HG03045 (cell line): ENCODE measurements around the gene CABP1.
A peak's percentile ranks its signal among the peaks of the same experiment; 100 is the strongest.
"Not testable (repeated sequence)": the region's sequence is repeated elsewhere in the genome, so short reads cannot be mapped to it uniquely, and the experiment has no call there.

Source experiments
- ATAC-seq: cut with Tn5 transposase; IDR thresholded peaks from one replicate; pipeline ENCODE4 v1.9.1; 2021; ENCODE audit warnings: mild to moderate bottlenecking, moderate library complexity; ENCODE audit not compliant: unreplicated experiment

The CABP1 gene

DNA sequence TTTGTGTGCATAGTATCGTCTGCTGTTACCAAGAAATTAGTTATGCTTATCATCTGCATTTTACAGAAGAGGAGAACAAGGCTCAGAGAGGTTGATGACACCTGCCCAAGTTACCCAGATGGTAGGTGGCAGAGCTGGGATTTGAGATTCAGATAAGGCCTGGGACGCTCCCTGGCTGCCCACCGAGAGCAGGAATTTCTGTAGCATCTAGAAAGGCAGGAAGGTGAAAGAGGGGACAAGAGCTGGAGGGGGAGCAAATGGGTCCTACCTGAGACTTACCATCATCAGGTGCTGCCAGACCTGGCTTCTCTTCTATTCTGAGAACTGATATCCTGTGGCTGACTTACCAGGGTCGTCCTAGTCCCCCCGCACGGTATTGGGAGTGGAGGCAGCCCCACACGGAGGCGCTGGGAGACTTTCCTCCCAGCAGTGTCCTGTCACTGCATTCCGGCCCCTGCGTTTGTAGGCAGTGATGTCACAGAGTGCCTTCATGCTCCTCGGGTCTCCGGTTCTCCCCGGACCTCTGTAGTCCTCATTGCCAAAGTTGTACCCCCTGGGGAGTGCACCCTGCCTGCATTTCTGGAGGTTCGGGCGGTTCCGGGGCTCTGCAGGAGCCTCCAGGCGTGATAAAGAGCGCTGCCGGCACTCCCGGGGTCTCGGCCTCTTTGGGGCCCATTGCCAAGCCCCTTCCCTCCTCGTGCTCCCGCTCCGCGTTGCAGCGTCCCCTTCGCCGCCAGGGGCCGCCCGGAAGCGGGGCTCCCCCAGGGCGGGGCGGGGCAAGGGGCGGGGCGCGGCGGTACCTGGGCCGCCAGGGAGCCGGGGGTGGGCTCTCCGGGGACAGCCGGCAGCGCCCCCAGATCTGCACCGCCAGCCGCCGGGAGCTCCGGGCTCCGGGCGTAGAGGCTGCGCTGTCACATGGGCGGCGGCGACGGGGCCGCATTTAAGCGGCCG is at the start of gene CABP1:
TSS of gene CABP1 (plus strand) at position 856 of the 951 bp plus-strand sequence. CDS start at position 916, 60 bp downstream.
- peak; percentile 66 for ATAC-seq

DNA sequence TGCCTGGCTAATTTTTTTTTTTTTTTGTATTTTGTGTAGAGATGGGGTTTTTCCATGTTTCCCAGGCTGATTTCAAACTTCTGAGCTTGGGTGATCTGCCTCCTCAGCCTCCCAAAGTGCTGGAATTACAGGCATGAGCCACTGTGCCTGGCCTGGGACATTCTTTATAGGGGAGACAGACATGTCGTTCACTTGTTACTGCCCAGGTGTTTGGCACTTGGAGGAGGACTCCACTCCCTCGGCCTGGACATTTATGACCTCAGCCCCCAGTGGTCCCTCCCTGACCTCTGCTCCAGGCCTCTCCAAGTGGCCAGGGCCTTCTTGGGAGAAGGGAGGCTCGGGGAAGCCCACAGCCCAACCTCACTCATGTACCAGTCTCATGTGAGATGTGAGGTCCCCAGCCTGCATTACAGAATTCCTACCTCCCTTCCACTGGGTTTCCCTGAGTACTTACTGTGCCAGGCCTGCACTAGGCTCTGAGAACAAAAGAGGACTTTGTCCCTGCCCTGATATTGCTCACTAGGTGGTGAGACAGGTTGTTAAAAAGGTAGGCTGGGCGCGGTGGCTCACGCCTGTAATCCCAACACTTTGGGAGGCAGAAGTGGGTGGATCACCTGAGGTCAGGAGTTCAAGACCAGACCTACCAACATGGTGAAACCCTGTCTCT is 49.6 kb upstream of the CABP1 start:
- no peak for ATAC-seq

DNA sequence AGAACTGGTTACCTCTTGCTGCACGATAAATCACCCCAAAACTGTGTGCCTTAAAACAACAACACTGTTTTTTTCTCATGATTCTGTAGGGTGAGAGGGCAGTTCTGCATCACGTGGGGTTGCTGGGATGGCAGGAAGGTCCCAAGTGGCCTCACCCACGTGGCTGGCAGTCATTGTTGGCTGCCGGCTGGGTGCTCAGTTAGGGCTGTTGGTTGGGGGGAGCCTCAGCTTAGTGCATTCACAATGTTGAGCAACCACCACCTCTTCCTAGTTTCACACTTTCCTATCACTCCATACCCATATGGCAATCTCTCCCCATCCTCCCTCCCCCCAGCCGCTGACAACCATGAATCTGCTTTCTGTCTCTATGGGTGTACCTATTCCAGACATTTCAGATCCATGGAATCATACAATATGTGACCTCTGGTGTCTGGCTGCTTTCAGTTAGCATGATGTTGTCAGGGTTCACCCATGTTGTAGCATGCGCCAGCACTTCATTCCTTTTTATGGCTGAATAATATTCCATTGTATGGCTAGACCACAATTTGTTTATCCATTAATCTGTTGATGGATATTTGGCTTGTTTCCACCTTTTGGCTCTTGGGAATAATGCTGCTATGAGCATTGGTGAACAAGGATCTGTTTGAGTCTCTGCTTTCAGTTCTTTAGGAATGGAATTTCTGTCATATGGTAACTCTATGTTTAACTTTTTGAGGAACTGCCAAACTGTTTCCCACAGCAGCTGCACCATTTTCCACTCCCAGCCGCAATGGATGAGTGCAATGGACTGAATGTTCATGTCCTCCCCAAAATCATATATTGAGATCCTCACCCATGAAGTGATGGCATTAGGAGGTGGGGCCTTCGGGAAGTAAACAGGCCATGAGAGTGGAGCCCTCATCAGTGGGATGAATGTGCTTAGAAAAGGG is 48.0 kb upstream of the CABP1 start:
- no peak for ATAC-seq

DNA sequence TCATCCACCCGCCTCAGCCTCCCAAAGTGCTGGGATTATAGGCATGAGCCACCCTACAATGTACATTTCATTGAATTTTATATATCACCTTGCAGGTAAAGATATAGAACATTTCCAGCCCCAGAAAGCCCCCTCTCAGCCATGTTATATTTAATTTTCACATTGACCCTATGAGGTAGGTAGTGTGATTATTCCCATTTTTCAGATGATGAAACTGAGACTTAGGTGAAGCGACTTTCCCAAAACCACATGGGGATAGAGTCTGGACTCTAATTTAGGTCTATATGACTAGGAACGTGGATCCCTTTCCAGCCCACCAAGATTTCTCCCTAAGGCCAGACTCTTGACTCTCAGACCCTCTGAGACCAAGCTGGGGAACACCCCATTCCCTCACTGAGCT is 43.5 kb upstream of the CABP1 start:
- no peak for ATAC-seq

DNA sequence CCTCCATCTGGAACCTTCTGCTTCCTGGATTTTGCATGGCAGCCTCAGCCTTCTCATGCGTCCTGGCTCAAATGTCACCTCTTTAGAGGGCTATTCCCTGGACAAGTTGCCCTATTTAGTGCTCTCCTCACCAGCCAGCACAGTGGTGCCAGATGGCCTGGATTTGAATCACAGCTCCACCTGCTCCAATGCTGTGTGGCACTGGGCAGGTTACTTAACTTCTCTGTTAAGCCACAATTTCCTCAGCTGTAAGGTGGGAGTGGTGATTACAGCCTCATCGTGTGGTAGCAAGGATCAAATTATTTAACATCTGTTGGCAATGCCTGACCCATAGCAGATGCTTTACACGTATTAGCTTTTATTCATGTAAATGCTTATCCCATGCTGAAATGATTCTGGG is 42.6 kb upstream of the CABP1 start:
- no peak for ATAC-seq

DNA sequence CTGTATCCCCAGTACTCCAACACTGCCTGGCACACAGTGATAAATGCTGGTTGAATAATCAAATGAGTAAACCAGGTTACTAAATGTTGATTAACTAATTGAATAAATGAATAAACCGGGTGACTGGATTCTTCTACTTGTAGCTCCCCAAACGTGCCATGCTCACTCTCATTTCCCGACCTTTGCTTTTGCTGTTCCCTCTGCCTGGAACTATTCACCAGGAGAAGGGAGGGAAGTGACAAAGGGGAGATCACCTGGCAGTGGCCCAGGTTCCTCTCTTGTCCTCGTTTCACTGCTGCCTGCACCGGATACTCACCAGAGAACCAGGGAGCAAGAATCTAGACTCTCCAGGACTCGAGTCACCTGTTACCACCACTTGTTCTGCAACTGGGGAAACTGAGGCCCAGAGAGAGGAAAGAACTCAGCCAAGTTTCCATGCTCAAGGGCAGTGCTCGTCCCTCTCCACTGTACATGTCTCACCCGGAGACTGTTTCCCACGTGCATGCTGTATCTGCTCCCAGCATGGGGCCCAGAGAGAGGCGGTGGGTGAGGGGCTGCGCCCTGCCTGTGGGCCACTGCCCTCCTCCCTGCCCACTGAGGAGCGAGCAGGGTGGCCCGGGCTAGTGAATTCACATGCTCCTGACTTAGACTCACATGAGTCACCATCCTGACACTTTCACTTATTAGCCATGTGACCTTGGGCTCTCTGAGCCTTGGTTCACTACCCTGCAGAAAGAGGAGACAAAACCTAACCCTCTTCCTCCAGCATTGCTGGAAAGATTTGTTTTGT is 41.6 kb upstream of the CABP1 start:
- no peak for ATAC-seq

DNA sequence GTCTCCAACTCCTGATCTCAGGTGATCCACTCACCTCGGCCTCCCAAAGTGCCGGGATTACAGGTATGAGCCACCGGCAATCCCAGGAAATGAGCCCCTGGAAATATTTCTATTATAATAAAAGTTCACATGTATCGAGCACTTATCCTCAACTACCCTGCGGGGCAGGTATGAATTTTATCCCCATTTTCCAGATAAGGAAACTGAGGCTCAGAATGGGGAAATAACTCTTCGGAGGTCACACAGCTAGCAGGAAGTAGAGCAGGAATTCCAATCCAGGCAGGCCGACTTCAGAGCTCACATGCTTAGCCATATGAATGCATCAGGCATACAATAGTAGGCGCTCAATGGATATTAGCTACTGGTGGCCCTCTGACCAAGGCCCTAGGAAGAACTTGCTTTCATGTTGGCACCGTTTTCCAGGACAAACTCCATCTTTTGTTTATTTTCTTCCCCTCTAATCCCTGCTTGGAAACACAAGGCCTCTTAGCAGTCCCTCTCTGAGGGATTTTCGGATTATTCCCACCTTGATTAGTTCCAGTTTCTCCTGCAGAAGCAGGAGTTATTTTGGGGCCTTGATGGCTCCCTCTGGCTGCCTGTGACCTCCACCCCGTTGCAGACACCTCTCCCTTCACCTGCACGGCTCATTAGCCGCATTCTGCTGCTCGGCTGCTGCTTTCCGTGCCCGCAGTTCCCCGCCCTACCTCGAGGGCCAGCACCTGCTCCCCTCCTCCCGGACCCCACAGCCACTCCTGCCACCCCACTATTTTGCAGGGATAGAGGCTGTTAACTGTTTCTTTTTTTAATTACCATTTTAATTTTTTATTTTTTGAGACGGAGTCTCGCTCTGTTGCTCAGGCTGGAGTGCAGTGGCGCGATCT is 40.5 kb upstream of the CABP1 start:
- no peak for ATAC-seq

DNA sequence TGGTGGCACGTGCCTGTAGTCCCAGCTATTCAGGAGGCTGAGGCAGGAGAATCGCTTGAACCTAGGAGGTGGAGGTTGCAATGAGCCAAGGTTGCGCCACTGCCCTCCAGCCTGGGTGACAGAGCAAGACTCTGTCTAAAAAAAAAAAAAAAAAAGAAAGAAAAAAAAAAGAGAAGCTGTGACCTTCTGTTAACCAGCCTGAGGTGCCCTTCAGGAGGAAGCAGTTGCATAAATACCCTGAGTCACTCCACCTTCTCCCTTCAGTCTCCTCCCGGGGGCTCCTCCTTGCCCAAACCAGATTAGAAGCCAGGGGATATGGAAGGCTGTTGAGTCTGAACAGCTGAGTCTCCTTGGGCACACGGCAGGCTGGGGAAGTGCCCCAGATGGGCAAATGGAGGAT is 38.0 kb upstream of the CABP1 start:
- not testable (repeated sequence) for ATAC-seq

DNA sequence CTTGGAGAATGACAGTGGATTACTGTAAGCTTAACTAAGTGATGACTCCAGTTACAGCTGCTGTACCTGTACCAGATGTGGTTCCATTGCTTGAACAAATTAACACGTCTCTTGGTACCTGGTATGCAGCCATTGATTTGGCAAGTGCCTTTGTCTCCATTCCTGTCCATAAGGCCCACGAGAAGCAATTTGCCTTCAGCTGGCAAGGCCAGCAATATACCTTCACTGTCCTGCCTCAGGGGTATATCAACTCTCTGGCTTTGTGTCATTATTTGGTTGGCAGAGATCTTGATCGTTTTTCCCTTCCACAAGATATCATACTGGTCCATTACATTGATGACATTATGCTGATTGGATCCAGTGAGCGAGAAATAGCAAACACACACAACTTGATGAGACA is 29.9 kb upstream of the CABP1 start:
- no peak for ATAC-seq

DNA sequence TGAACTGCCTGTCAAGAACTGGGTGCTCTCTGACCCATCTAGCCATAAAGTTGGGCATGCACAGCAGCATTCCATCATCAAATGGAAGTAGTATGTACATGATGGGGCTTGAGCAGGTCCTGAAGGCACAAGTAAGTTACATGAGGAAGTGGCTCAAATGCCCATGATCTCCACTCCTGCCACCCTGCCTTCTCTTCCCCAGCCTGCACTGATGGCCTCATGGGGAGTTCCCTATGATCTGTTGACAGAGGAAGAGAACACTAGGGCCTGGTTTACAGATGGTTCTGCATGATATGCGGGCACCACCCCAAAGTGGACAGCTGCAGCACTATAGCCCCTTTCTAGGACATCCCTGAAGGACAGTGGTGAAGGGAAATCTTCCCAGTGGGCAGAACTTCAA is 28.9 kb upstream of the CABP1 start:
- not testable (repeated sequence) for ATAC-seq

DNA sequence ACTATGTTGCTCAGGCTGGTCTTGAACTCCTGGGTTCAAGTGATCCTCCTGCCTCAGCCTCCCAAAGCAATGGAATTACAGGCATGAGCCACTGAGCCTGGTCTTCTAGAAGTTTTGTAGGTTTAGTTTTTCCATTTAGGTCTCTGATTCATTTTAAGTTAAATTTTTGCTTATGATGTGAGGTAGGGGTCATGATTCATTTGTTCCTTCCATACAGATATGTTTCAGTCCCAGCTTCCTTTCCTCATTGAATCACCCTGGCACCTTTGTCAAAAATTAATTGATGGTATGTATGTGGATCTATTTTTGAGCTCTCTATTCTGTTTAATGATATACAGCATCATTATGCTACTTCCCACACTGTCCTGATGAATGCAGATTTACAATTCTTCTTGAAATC is 25.6 kb upstream of the CABP1 start:
- ATAC-seq, result no peak

DNA sequence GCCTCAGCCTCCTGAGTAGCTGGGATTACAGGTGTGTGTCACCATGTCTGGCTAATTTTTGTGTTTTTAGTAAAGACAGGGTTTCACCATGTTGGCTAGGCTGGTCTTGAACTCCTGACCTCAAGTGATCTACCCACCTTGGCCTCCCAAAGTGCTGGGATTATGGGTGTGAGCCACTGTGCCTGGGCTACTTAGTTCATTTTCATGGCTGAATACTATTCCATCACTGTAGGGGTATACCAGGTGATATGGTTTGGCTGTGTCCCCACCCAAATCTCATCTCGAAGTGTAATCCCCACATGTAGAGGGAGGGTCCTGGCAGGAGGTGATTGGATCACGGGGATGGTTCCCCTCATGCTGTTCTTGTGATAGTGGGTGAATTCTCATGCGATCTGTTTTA is 23.2 kb upstream of the CABP1 start:
- ATAC-seq, result not testable (repeated sequence)

DNA sequence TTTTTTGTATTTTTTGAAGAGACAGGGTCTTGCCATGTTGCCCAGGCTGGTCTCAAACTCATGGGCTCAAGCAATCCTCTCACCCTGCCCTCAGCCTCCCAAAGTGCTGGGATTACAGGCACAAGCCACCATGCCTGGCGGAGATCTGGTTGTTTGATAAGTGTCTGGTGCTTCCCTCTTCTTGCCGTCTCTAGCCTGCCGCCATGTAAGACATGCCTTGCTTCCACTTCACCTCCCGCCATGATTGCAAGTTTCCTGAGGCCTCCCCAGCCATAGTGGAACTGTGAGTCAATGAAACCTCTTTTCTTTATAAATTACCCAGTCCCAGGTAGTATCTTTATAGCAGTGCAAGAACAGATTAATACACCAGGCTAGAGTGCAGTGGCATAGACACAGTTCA is 22.7 kb upstream of the CABP1 start:
- not testable (repeated sequence) for ATAC-seq

DNA sequence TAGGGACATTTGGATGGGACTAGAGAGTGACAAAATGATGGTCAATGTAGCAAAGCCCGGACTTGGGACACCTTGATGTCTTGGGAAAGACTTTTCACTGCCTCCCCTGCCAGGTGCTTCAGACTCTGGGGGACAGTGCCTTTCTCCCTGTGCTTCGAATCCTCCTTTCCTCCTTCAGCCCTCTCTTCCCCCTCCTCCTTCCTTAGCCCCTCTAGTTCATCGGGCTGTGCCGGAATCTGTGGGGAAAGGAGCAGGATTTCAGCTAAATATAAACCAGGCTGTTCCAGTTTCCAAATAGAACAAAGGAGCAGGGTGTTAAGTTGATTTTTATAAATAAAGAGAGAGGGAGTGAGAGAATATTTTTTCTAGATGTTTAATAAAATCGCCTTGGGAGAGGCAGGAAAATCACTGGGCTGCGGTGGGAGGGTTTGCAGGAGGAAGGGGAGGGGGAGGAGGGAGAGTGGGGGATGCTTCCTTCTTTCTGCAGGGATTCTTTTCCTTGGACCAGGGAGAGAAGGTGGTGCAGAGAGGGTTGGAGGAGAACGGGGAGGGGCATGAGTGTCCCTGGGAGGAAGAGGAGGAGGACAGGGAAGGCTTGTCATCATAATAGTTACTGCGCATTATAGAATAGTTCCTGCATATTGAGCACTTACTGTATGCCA is 21.3 kb upstream of the CABP1 start:
- no peak for ATAC-seq

DNA sequence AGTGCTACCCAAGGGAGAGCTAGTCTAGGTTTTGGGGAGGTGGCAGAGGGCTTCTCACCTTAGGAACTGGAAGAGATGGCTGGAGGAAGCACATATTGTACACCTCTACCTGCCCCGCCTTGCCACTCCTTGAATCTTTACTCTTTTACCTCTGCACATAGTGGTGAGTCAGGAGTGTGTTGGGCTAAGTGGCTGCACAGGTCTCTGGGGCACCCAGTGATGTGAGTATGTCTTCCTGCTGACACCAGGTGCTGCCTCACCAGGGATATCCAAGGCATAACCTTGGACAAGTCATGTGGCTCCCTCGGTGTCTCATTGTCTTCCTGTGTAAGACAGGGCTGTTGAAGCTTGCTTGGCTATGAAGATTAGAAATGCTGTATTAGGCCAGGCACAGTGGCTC is 19.8 kb upstream of the CABP1 start:
- no peak for ATAC-seq

DNA sequence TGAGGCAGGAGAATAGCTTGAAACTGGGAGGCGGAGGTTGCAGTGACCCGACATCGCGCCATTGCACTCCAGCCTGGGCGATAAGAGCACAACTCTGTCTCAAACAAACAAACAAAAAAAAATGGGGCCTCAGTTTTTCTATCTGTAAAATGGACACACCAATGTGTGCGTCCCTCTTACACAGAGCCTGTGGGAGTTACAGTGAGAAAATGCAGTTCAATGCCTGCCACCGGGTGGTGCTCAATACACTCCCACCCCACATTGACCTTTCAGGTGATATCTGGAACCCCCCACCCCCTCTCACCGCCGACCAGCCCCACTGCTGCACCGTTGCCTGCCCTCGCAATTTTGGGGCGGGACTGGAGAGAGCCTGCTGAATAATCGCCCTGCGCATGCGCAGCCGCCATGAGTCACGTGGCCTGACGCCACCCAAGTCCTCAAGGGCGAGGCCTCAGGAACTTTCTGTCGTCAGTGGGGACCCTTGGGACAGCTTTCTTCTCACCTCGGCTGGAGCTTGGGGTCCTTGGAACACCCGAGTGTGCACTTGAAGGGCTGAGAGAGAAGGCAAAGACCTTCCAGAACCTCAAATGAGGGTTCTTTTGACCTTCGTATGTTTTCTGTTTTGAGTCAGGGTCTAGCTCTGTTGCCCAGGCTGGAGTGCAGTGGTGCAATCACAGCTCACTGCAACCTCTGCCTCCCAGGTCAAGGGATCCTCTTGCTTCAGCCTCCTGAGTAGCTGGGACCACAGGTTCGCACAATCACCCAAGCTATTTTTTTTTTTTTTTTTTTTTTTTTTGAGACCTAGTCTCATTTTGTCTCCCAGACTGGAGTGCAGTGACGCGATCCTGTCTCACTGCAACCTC is 14.6 kb upstream of the CABP1 start:
- no peak for ATAC-seq

DNA sequence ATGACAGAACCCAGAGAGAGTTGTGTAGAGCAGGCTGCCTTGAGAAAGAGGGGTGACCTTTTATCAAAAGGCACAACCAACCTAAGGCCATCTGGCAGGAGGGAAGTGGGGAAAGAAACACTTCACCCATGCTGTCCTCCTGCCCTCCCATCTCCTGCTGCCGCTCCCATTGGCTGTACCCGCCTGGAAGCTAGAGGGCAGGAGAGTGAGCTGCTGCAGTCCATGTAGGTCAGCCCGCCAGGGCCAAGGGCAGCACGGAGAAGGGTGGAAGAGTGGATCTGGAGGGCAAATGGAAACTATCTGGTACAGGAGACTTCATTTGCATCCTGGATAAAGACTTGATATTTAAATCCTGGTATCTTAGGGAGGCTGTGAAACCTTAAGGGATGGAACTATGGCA is 11.5 kb upstream of the CABP1 start:
- ATAC-seq, result no peak
